PC-3 (cell line): ENCODE measurements around the gene PRKX. TPM values are rescaled to one million over a fixed set of nuclear protein-coding genes. Genes with fewer than 3 reads are reported as not detected.
"Not testable (repeated sequence)": the region's sequence is repeated elsewhere in the genome, so short reads cannot be mapped to it uniquely, and the experiment has no call there.

Experiments
- ATAC-seq: fragments of 200-7000 bp; cut with Tn5 transposase; 2 replicates; pipeline ENCODE4 v1.9.1; 2020; ENCODE audit warnings: mild to moderate bottlenecking, moderate library complexity
- BruUV-seq: library from RNA; stranded (reverse); fragments of 400-500 nt; replicated peaks from 2 replicates; lab custom pipeline; 2021; lab: Mats Ljungman, UMichigan
- CTCF ChIA-PET: fragments of 300-600 bp; sonication (Branson Sonifier 250); formaldehyde crosslinking; loops from one replicate; lab custom pipeline; 2022; ENCODE audit warnings: antibody characterized with exemption; lab: Charles Lee
- POLR2A ChIA-PET: fragments of 300-600 bp; sonication (Branson Sonifier 250); formaldehyde crosslinking; loops from one replicate; lab custom pipeline; 2022; ENCODE audit warnings: antibody characterized with exemption; ENCODE audit not compliant: unreplicated experiment; lab: Charles Lee
- DNase-seq: peaks from one replicate; pipeline ENCODE4 v3.0.0-alpha.2; 2015
- H2AFZ ChIP-seq: fragments of 300-600 bp; sonication (generic); 2 replicates; pipeline ENCODE4 v1.6.0; 2016; ENCODE audit warnings: antibody characterized with exemption, low read length
- H3F3A ChIP-seq: fragments of 300-600 bp; sonication (generic); one replicate; pipeline ENCODE4 v1.6.0; 2017; ENCODE audit warnings: antibody characterized with exemption, low read length, control low read depth, mild to moderate bottlenecking; ENCODE audit not compliant: unreplicated experiment
- H3K27ac ChIP-seq: fragments of 300-600 bp; sonication (generic); 2 replicates; pipeline ENCODE4 v1.5.1; 2016; ENCODE audit warnings: mild to moderate bottlenecking, low read length
- H3K27me3 ChIP-seq: fragments of 300-600 bp; sonication (generic); 2 replicates; pipeline ENCODE4 v1.6.1; 2016; ENCODE audit warnings: low read length, mixed read lengths
- H3K36me3 ChIP-seq: fragments of 300-600 bp; sonication (generic); 2 replicates; pipeline ENCODE4 v1.6.1; 2016; ENCODE audit warnings: low read depth, mixed run types, low read length, mixed read lengths
- H3K4me1 ChIP-seq: fragments of 300-600 bp; sonication (generic); 2 replicates; pipeline ENCODE4 v1.5.1; 2016; ENCODE audit warnings: low read length; ENCODE audit not compliant: insufficient read depth
- H3K4me2 ChIP-seq: fragments of 300-600 bp; sonication (generic); 2 replicates; pipeline ENCODE4 v1.6.0; 2016; ENCODE audit warnings: low read length
- H3K4me3 ChIP-seq: fragments of 300-600 bp; sonication (generic); 2 replicates; pipeline ENCODE4 v1.5.1; 2016; ENCODE audit warnings: mild to moderate bottlenecking, low read length, mixed read lengths
- H3K79me2 ChIP-seq: fragments of 300-600 bp; sonication (generic); 2 replicates; pipeline ENCODE4 v1.6.1; 2017; ENCODE audit warnings: low read length, mixed read lengths
- H3K9ac ChIP-seq: fragments of 300-600 bp; sonication (generic); 2 replicates; pipeline ENCODE4 v1.6.0; 2016; ENCODE audit warnings: mild to moderate bottlenecking, low read length
- H3K9me2 ChIP-seq: fragments of 300-600 bp; sonication (generic); replicated peaks from 2 replicates; pipeline ENCODE4 v1.6.1; 2016; ENCODE audit warnings: mixed run types, low read length, mixed read lengths
- H3K9me3 ChIP-seq: fragments of 300-600 bp; sonication (generic); 2 replicates; pipeline ENCODE4 v1.6.1; 2016; ENCODE audit warnings: low read length, mixed read lengths
- H4K20me1 ChIP-seq: fragments of 300-600 bp; sonication (generic); 2 replicates; pipeline ENCODE4 v1.6.1; 2016; ENCODE audit warnings: low read length, mixed read lengths
- EZH2 ChIP-seq: fragments of 300-600 bp; sonication (generic); IDR thresholded peaks from one replicate; pipeline ENCODE4 v1.6.1; 2017; ENCODE audit warnings: antibody characterized with exemption, mild to moderate bottlenecking, low read length; ENCODE audit not compliant: unreplicated experiment
- EZH2phosphoT487 ChIP-seq: fragments of 300-600 bp; sonication (generic); IDR thresholded peaks from 2 replicates; pipeline ENCODE4 v1.6.1; 2018; ENCODE audit warnings: mild to moderate bottlenecking, antibody characterized with exemption, low read length, borderline replicate concordance
- intact Hi-C: fragments of 100-400 bp; cut with micrococcal nuclease; formaldehyde crosslinking; loops from 2 replicates; pipeline ENCODE4 v1.9.0; 2023
- total RNA-seq: library from RNA; depleted of rRNA; stranded (reverse); fragments of >200 nt; gene quantifications from 2 replicates; pipeline ENCODE4 v1.2.3, GENCODE V29; 2014
- TF ChIP-seq, protein P1 (sequence below): fragments of 300-600 bp; sonication (generic); conservative IDR thresholded peaks from 2 replicates; pipeline ENCODE4 v1.5.1; 2017; ENCODE audit warnings: antibody characterized with exemption, low read depth, mild to moderate bottlenecking, low read length

The PRKX gene
- total RNA-seq, 1 experiment from 2014 or later, result 22.2 TPM

DNA sequence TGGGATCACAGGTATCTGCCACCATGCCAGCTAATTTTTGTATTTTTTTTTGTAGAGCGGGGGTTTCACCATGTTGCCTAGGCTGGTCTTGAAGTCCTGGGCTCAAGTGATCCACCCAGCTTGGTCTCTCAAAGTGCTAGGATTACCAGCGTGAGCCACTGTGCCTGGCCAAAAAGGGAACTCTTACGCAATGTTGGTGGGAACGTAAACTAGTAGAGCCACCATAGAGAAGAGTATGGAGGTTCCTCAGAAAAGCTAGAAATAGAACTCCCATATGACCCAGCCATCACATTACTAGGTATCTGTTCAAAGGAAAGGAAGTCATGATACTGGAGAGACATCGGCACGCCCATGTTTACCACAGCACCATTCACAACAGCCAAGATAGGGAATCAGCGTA, 85.9 kb downstream of the PRKX start:
- DNase-seq, result no peak
- H3K9me2 ChIP-seq, result no peaks in the 10 kb centered on the region

DNA sequence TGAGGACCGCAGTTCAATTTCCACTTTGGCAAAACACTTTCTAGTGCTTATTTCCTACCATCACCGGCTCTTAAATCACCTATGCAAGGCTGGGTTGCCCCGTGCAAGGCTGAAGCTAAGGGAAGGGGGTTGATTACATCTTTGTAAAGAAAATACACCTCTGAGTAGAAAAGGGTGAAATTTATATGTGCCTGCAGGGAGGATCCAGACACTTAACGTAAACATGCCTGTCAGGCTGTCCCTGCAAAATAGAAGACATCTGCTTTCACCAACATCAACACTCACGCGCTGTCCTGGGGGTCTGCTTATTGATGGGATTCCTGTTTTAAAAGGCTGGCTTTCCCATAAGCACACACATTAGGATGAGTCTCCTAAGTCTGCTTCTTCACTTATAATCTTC, 92.0 kb downstream of the PRKX start:
- no peaks in the 10 kb centered on the region for H4K20me1 ChIP-seq
- no peaks in the 10 kb centered on the region for H3K79me2 ChIP-seq
- no peak overlapping the region for H3K4me2 ChIP-seq
- CTCF ChIA-PET, result no interaction called here
- H2AFZ ChIP-seq, result no peak overlapping the region
- TF ChIP-seq, protein P1, sequence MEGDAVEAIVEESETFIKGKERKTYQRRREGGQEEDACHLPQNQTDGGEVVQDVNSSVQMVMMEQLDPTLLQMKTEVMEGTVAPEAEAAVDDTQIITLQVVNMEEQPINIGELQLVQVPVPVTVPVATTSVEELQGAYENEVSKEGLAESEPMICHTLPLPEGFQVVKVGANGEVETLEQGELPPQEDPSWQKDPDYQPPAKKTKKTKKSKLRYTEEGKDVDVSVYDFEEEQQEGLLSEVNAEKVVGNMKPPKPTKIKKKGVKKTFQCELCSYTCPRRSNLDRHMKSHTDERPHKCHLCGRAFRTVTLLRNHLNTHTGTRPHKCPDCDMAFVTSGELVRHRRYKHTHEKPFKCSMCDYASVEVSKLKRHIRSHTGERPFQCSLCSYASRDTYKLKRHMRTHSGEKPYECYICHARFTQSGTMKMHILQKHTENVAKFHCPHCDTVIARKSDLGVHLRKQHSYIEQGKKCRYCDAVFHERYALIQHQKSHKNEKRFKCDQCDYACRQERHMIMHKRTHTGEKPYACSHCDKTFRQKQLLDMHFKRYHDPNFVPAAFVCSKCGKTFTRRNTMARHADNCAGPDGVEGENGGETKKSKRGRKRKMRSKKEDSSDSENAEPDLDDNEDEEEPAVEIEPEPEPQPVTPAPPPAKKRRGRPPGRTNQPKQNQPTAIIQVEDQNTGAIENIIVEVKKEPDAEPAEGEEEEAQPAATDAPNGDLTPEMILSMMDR, result no peak
- TF ChIP-seq EZH2 (no peak), EZH2phosphoT487 (no peak)
- no peaks in the 10 kb centered on the region for H3K9me2 ChIP-seq
- no peaks in the 10 kb centered on the region for H3K27me3 ChIP-seq
- intact Hi-C loops, result no loop called here
- H3K4me3 ChIP-seq, result no peak overlapping the region
- H3K9ac ChIP-seq, result no peak overlapping the region
- no peak overlapping the region for H3K27ac ChIP-seq
- POLR2A ChIA-PET, result no interaction called here
- H3F3A ChIP-seq, result no peaks in the 10 kb centered on the region
- ATAC-seq (no peak), DNase-seq (no peak)
- H3K9me3 ChIP-seq, result no peaks in the 10 kb centered on the region
- no peaks in the 10 kb centered on the region for H3K4me1 ChIP-seq
- no peaks in the 10 kb centered on the region for H3K36me3 ChIP-seq
- no TSS peak for BruUV-seq

More for the DNA sequence above, 85.9 kb downstream of the PRKX start:
- Histone ChIP-seq H3K4me2 (no peak overlapping the region), H3K4me1 (no peaks in the 10 kb centered on the region), H3K9me3 (no peaks in the 10 kb centered on the region), H3F3A (no peaks in the 10 kb centered on the region), H3K27ac (no peak overlapping the region), H3K27me3 (no peaks in the 10 kb centered on the region), H3K36me3 (no peaks in the 10 kb centered on the region), H2AFZ (no peak overlapping the region), H3K79me2 (no peaks in the 10 kb centered on the region), H3K9ac (no peak overlapping the region), H4K20me1 (no peaks in the 10 kb centered on the region), H3K4me3 (no peak overlapping the region)
- ChIA-PET CTCF (no interaction called here), POLR2A (no interaction called here)
- intact Hi-C loops, result no loop called here
- TF ChIP-seq EZH2 (no peak), EZH2phosphoT487 (no peak)
- ATAC-seq, result no peak
- BruUV-seq, result no TSS peak

DNA sequence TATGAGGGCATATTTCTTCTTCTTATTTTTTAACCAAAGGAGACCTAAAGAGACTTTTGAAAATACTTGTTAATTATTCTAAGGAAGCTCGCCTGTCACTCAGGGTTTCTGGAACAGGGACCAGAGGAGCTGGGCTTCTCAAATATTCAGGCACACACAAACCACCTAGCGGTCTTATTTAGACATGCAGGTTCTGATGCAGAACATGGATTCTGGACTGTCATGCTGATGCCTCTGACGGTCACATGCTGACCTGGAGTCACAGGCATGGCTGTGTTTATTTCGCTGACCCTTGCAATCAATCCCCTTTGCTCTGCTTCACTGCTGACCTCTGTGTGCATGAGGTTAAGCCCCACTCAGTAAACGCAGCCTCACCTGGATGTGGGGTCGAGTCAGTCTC, 101.7 kb downstream of the PRKX start:
- H3K27me3 ChIP-seq, H3K4me3 ChIP-seq, POLR2A ChIA-PET, H4K20me1 ChIP-seq, intact Hi-C loops, ATAC-seq, H3K4me1 ChIP-seq, H3K27ac ChIP-seq, CTCF ChIA-PET, DNase-seq, H3F3A ChIP-seq, H3K9ac ChIP-seq, H3K79me2 ChIP-seq, H2AFZ ChIP-seq, H3K4me2 ChIP-seq, H3K36me3 ChIP-seq, H3K9me2 ChIP-seq, BruUV-seq, H3K9me3 ChIP-seq: not testable (repeated sequence)

DNA sequence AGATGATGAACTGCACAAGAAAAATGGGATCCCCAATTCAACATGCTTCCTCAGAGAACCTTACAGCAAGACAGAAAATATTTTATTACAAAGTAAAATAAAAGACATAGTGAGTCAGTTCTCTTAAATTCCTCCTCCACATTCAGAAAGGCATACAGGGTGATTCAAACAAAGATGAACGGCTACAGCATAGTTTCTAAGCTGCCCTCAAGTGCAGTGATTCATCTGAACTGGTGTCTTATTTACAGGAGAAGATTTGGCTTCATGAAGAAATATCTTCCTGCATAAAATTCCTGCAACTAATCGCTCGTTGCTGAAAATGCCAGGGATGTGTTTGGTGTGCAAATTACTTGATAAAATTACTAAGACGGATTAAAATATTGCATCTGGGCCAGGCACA, 103.6 kb downstream of the PRKX start:
- Histone ChIP-seq H3K36me3 (no peaks in the 10 kb centered on the region), H3K27ac (no peak overlapping the region), H3K4me1 (peaks cover 3% of the 10 kb centered on the region; the same call in 1 of the 2 replicates), H4K20me1 (no peaks in the 10 kb centered on the region), H3K9me2 (no peaks in the 10 kb centered on the region), H3K4me2 (no peak overlapping the region), H3K4me3 (no peak overlapping the region), H3K9me3 (no peaks in the 10 kb centered on the region), H2AFZ (no peak overlapping the region), H3K27me3 (no peaks in the 10 kb centered on the region), H3F3A (no peaks in the 10 kb centered on the region), H3K79me2 (no peaks in the 10 kb centered on the region), H3K9ac (no peak overlapping the region)
- DNase-seq (peak; percentile 64), ATAC-seq (peak; percentile 96)
- intact Hi-C loops, result no loop called here
- ChIA-PET POLR2A (no interaction called here), CTCF (no interaction called here)
- no peak for TF ChIP-seq EZH2phosphoT487
- TF ChIP-seq EZH2, result no peak
- TF ChIP-seq, protein P1, result no peak
- BruUV-seq, result no TSS peak
